AG20443 (cell line): ENCODE measurements around the gene ADRB2.
"Not testable (repeated sequence)": the region's sequence is repeated elsewhere in the genome, so short reads cannot be mapped to it uniquely, and the experiment has no call there.

ENCODE experiments used
- DNase-seq: peaks from one replicate; pipeline ENCODE4 v3.0.0; 2012; ENCODE audit warnings: low spot score, mixed read lengths

ADRB2 gene

DNA sequence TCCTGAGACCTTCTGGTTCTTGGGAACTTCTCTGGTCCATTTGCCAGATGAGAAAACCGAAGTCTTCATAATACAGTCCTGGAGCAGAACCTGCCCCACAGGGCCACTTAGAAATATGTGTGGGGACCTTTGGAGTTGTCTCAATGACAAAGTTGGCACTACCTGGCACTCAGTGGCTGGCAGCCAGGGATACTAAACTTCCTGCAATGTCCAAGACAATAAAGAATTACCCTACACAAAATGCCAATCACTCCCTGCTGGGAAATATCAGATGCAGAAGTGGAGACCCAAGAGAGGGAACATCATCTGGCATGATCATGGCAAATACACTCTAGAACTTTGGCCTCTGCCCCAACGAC, 29.6 kb downstream of the ADRB2 start:
- no peak for DNase-seq

DNA sequence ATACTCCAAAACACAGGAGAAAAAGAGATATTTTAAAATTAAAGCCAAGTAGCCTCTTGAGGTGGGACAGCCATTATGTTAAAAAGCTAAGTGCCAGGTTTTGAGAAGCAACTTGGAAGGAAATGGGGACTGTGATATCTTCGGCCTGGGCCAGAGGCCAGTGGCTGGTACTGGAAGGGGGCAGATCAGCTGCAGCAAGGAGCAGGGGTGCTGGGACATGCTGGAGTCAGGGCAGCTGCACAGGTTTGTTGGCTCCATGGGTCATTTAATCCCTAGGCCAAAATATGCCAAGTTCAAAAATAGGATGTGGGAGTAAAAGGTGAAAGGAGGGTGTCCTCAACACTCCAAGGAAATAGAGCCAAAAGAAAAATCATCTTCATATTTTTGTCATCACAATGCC, 30.0 kb downstream of the ADRB2 start:
- DNase-seq = no peak

DNA sequence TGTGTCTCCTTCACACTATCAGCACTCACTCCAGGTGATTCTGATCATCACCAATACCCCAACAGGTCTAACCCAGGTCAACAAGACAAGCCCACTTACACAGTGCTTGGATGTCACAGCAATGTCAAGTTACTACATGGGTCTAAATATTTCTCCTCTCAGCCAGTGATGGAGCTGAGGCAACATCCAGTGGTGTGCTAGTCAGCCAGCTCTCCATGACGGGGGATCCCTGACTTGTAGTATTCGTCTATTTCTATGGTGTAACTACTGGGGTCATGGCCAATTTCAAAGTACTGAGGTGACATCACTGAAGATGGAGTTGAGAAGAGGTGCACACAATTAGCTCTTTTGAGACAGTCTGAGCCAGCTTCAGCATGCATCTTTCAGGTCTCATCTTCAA, 31.1 kb downstream of the ADRB2 start:
- DNase-seq = no peak

DNA sequence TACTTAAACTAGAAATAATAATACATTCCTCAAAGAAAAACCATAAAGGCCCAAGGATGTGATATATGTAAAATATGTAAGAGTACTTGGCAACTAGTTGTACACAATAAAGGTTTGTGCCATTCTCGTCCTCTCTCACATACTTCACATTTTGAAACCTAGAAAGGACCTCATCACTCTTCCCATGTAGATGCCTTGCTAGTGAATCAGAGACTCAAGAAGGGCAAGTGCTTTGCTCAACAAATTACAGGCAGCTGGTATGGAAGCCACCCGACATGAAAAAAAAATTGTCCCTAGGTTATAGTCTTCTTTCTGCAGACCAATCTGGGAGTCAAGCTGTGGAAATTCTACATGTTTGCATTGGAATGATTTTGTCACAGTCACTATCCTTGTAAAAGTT, 31.7 kb downstream of the ADRB2 start:
- peak; percentile 49 for DNase-seq

DNA sequence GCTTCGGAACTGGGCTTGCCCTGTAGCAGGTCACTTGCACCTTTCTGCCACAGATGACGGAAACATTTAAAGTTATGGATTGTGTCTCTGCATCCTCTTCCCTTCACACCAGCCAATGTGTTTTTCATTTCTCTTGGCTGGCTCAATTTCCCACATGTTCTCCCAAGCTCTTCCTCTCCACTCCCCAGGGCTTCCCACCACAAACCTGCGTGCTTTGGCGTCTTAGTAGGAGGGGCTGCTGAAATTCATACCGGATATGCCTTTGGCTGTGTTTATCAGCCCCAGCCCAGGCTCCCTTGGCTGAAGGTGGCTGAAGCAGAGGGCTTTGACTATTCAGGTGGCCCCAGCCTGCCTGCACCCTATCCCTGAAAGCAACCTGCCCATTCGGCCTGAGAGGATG, 32.1 kb downstream of the ADRB2 start:
- peak; percentile 64 for DNase-seq

DNA sequence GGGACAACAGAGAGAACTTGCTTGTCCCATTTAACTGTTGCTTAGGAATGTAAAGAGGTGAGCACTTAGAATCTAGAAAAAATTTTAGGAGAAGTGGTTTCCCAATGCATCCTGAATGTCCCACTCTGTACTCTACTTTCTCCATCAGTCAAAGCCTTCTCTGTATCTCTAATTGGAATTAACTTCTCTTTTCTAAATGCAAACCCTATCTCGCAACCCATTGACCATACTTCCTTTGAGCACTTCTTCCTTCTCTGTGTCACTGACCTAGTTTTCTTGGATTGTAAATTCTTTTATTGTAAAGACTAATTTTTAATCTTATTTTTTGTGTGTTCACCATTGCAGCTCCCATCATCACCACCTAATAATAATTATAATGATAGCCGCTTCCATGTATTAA, 33.3 kb downstream of the ADRB2 start:
- no peak for DNase-seq

DNA sequence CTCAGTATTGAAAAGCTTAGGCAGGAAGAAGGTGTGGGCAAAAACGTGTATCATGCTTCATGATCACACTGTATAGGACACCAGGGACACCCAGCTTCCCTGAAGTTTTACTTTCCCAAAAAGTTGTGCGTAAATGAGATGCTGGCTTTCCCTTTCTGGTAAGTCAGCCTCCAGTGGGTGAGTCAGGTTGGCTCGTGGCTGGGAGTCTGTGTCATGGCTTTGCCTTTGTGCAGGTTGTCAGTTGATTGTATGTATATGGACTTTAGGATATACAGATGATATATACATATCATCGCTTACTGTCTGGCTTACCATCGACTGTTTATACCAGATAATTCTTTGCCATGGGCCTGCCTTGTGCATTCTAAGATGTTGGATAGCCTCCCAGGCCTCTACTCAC, 34.2 kb downstream of the ADRB2 start:
- DNase-seq = no peak

DNA sequence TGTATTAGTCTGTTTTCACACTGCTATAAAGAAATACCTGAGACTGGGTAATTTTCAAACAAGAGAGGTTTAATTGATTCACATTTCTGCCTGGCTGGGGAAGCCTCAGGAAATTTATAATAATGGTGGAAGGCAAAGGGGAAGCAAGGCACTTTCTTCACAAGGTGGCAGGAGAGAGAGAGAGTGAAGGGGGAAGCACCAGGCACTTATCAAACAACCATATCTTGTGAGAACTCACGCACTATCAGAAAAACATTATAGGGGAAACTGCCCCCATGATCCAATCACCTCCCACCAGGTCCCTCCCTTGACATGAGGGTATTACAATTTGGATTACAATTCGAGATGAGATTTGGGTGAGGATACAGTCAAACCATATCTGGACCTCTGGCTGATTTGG, 34.7 kb downstream of the ADRB2 start:
- DNase-seq = no peak

DNA sequence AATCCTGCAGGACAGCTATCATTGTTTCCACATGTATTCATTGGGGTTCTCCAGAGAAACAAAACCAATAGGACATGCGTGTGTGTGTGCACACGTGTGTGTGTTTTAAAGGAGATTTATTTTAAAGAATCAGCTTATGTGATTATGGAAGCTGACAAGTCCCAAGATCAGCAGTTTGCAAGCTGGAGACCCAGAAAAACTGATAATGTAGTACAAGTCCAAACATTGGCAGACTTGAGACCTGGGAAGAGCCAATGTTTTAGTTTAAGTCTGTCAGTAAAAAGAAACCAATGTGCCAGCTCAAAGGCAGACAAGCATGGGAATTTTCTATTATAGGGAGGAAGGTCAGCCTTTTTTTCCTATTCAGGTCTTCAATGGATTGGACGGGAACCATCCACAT, 35.3 kb downstream of the ADRB2 start:
- DNase-seq = no peak

DNA sequence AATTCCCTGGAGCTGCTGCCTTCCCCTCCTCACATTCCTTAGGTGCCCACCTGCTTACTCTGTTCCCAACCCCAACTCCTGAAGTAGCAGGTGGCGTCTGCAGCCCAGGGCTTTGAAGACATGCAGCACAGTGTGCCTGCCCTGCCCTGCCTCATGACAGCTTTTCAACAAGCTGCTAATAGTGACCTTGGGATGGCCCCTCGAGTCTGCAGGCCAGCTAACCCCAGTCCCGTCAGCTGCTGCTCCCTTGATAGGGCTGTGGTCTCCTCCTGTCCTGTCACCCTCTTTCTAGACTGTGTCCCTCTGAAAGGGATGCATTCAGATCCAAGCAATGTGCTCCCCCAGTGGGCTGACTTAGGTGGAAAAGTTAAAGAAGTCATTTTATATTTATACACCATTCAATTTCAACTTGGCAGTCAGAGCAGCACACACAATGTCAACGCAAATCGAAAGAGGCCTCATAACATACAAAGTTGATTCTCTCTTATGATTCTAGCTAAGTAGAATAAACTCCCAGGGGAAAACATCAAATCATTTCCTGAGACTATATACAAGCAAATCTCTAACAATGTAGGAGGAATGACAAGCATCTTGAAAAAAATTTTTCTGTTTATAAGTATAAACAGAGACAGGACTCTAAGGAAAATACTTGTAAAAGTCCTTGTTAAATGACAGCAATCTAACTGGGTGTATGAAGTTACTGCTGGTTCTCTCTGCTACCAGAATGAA, 37.9 kb downstream of the ADRB2 start:
- no peak for DNase-seq

DNA sequence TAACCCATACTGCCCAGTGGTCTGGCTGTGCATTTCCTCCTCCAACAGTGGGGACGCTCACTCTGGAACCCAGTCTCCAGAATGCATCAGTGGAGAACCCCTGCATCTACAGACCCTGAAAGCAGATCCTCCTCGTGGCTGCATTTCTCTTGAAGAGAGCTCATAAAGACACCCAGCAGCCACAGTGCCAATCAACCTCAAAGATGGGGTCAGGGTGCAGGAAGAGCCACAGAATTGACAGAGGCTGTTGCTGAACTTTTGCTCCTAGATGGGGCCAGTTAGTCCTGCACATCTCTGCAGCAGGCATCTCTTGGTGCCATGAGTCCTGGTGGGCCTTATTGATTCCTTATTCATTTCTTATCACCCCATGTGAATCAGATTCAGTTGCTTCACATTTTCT, 39.6 kb downstream of the ADRB2 start:
- no peak for DNase-seq

DNA sequence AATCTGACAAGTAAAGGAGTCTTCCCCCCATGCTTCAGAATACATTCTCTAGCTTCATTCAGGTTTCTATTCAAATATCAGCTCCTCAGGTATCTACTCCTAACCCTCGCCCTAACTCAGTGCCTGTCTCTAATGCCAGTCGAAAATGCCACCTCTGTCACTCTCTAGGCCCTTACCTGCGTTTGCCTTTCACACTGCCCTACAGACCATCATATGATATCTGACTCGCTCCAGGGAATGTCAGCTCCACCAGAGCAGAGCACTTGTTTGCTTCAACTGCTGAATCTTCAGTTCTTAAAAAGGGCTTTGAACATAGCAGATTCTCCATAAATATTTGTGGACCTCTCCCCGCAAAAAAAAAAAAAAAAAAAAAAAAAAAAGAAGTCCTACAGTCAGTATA, 46.7 kb downstream of the ADRB2 start:
- DNase-seq = no peak

DNA sequence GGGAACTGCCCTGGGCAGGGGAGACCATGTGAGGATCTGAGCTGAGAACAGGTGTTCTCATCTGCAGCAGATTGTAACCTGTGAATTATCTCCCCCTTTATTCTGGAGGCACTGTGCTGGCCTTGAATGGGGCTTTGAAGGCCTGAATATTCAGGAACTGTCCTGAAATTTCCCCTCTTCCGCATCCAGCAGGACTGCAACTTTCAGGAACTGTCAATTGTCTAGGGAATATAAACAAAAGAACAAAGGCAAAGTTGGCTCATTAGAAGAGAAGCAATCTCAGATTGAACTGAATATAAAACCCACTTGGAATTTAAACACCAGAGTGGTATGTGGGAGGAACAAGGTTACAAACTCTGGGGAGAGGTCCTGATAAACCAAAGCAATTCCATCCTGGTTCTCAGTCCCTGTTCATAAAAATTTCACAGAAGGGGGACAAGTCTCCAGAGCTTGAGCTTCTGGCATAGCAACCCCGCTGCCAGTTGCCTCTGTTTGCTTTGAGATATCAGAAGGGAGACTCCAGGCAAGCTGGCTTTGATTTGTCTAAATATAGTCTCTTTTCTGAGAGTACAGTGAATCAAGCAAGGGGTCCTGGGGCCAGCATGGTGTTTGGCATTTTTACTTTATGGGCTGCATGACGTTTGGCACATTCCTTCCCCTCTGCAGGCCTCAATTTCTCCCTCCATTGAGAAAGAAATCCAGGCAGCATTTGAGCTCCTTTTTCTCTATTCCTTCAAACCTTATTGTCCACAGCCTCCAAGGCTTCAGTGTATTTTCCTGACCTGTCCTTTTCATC, 47.5 kb downstream of the ADRB2 start:
- no peak for DNase-seq

DNA sequence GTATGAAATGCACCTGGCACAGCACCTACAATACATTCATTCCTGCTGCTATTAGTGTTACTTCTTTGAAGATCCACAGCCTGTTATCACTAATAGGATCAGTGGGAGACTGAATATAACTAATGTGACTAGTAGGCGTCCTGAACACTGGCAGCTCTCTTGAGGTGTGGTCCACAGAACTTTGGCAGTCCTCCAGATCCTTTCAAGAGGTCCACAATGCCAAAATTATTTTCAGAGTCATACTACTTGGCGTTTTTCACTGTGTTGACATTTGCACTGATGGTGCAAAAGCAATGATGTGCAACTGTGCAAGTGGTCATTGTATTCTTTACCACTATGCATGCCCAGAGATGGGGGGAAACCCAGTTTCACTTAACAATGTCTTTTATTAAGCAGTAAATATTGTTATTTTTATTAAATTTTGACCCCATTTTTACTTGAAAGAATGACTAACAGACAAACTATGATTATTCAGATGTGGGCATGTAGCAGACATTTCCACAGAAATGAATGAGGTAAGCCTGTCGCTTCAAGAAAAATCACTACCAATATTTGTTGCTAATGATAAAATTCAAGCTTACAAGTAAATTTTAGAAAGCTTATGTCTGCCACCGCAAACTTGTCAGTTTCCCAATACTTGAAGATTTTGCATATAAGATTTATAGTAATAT, 48.9 kb downstream of the ADRB2 start:
- DNase-seq = peak; percentile 24

DNA sequence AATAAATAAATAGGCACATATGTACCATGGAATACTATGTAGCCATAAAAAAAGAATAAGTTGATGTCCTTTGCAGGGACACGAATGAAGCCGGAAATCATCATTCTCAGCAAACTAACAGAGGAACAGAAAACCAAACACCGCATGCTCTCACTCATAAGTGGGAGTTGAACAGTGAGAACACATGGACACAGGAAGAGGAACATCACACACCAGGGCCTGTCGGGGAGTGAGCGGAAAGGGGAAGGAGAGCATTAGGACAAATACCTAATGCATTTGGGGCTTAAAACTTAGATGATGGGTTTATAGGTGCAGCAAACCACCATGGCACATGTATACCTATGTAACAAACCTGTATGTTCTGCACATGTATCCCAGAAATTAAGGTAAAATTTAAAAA, 51.0 kb downstream of the ADRB2 start:
- not testable (repeated sequence) for DNase-seq
